ENCODE results near the gene SGPP2. TPM values are rescaled to one million over a fixed set of nuclear protein-coding genes. Genes with fewer than 3 reads are reported as not detected.
"Not testable (repeated sequence)": the region's sequence is repeated elsewhere in the genome, so short reads cannot be mapped to it uniquely, and the experiment has no call there.

Gene SGPP2
- total RNA-seq, 3 donors from 2014 or later: 0.32 to 8.8 (median 1.3) TPM

GRCh38 chr2:222433332-222434173, 9.2 kb downstream of the SGPP2 start:
- Histone ChIP-seq H3K9me3 (no peaks in the 10 kb centered on the region), H3K27ac (no peak overlapping the region), H3K27me3 (no peaks in the 10 kb centered on the region), H3K36me3 (no peaks in the 10 kb centered on the region), H3K4me1 (no peaks in the 10 kb centered on the region), H3K4me3 (no peak overlapping the region)
- TF ChIP-seq POLR2A (IDR thresholded peaks at IDR 0.05): no peak
- no peak for TF ChIP-seq CTCF (IDR thresholded peaks at IDR 0.05)
- TF ChIP-seq POLR2AphosphoS5 (IDR thresholded peaks at IDR 0.05): no peak
- intact Hi-C loops (cut with DNase I; ENCODE audit: low total_unique reads): no loop called here
- DNase-seq (ENCODE audit: low spot score in 2 of 2): peak in 1 of 2 donors; percentile 20

- Histone ChIP-seq H3K4me3 (no peak overlapping the region), H3K9me3 (no peaks in the 10 kb centered on the region), H3K36me3 (no peaks in the 10 kb centered on the region), H3K4me1 (no peaks in the 10 kb centered on the region), H3K27me3 (no peaks in the 10 kb centered on the region), H3K27ac (no peak overlapping the region)
- TF ChIP-seq POLR2AphosphoS5 (IDR thresholded peaks at IDR 0.05) (no peak), CTCF (IDR thresholded peaks at IDR 0.05) (no peak), POLR2A (IDR thresholded peaks at IDR 0.05) (no peak)
- no peak for DNase-seq (ENCODE audit: low spot score in 2 of 2)
- intact Hi-C loops (cut with DNase I; ENCODE audit: low total_unique reads): no loop called here
Measured at GRCh38 chr2:222434204-222434603, 9.9 kb downstream of the SGPP2 start.

GRCh38 chr2:222435400-222436039, 11.2 kb downstream of the SGPP2 start:
- H3K36me3 ChIP-seq; DNase-seq (ENCODE audit: low spot score in 2 of 2); H3K27ac ChIP-seq; H3K27me3 ChIP-seq; H3K4me1 ChIP-seq; H3K9me3 ChIP-seq; intact Hi-C loops (cut with DNase I; ENCODE audit: low total_unique reads); H3K4me3 ChIP-seq: not testable (repeated sequence)

- Histone ChIP-seq H3K36me3 (no peaks in the 10 kb centered on the region), H3K27me3 (no peaks in the 10 kb centered on the region), H3K4me3 (no peak overlapping the region), H3K27ac (no peak overlapping the region), H3K9me3 (no peaks in the 10 kb centered on the region), H3K4me1 (no peaks in the 10 kb centered on the region)
- intact Hi-C loops (cut with DNase I; ENCODE audit: low total_unique reads): no loop called here
- TF ChIP-seq POLR2AphosphoS5 (IDR thresholded peaks at IDR 0.05): no peak
- no peak for TF ChIP-seq CTCF (IDR thresholded peaks at IDR 0.05)
- no peak for TF ChIP-seq POLR2A (IDR thresholded peaks at IDR 0.05)
- no peak for DNase-seq (ENCODE audit: low spot score in 2 of 2)
Measured at GRCh38 chr2:222436040-222436413, 11.7 kb downstream of the SGPP2 start.

GRCh38 chr2:222439692-222440091, 15.3 kb downstream of the SGPP2 start:
- no peak for DNase-seq (ENCODE audit: low spot score in 2 of 2)
- no peaks in the 10 kb centered on the region for H3K36me3 ChIP-seq
- no peaks in the 10 kb centered on the region for H3K4me1 ChIP-seq
- TF ChIP-seq POLR2A (IDR thresholded peaks at IDR 0.05) (no peak), POLR2AphosphoS5 (IDR thresholded peaks at IDR 0.05) (no peak), CTCF (IDR thresholded peaks at IDR 0.05) (no peak)
- H3K4me3 ChIP-seq: no peak overlapping the region
- intact Hi-C loops (cut with DNase I; ENCODE audit: low total_unique reads): no loop called here
- no peaks in the 10 kb centered on the region for H3K9me3 ChIP-seq
- no peak overlapping the region for H3K27ac ChIP-seq
- H3K27me3 ChIP-seq: no peaks in the 10 kb centered on the region
